ENCODE results near the gene ABCB1. TPM values are rescaled to one million over a fixed set of nuclear protein-coding genes. Genes with fewer than 3 reads are reported as not detected.

Gene ABCB1
- total and polyA plus RNA-seq, 2 donors: 6.6 to 6.7 TPM

GRCh38 chr7:87459941-87460340, 140.7 kb downstream of the ABCB1 start:
- DNase-seq (ENCODE audit: low read depth in 6 of 9, low spot score in 9 of 9): no peak
- Histone ChIP-seq H3K27me3 (ENCODE audit: control insufficient read depth in 2 of 2, insufficient read depth in 1 of 2, low read length in 1 of 2) (no peaks in the 10 kb centered on the region), H3K36me3 (ENCODE audit: control insufficient read depth in 2 of 2, insufficient read depth in 2 of 2, low read length in 1 of 2) (no peaks in the 10 kb centered on the region), H3K4me3 (ENCODE audit: low read length in 2 of 2) (no peak overlapping the region), H3K4me1 (ENCODE audit: control insufficient read depth in 2 of 2, insufficient read depth in 2 of 2, low read length in 2 of 2) (no peaks in the 10 kb centered on the region), H3K9me3 (ENCODE audit: control insufficient read depth in 2 of 2, insufficient read depth in 1 of 2, low read length in 1 of 2) (no peaks in the 10 kb centered on the region), H3K27ac (ENCODE audit: low read depth in 1 of 2, low read length in 1 of 2) (no peak overlapping the region)
- WGBS: 95% methylated on average over 2 of the region's 2 CpGs

DNA sequence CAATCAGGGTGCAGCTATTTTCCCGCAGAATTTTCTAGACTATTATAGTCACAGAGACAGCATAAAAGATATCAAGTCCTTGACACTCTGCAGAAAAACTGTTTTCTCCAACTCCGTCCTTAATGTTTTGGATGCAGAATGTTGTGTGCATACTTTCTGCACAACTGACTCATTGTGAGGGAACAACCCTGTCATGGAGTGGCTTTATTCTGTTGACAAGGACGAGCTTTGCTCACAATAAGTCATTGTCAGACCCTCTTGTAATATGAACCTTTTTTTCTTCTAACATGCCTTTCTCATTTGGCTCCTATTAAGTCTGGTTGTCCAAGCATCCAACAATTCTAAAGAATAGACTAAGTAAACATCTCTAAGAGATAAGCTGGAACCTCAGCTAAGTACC, 142.5 kb downstream of the ABCB1 start:
- no peak overlapping the region for H3K4me3 ChIP-seq (ENCODE audit: low read length in 2 of 2)
- DNase-seq (ENCODE audit: low read depth in 6 of 9, low spot score in 9 of 9): no peak
- no peaks in the 10 kb centered on the region for H3K9me3 ChIP-seq (ENCODE audit: control insufficient read depth in 2 of 2, insufficient read depth in 1 of 2, low read length in 1 of 2)
- H3K4me1 ChIP-seq (ENCODE audit: control insufficient read depth in 2 of 2, insufficient read depth in 2 of 2, low read length in 2 of 2): no peaks in the 10 kb centered on the region
- 90% methylated on average over 3 of the region's 3 CpGs for WGBS
- no peak overlapping the region for H3K27ac ChIP-seq (ENCODE audit: low read depth in 1 of 2, low read length in 1 of 2)
- H3K27me3 ChIP-seq (ENCODE audit: control insufficient read depth in 2 of 2, insufficient read depth in 1 of 2, low read length in 1 of 2): no peaks in the 10 kb centered on the region
- no peaks in the 10 kb centered on the region for H3K36me3 ChIP-seq (ENCODE audit: control insufficient read depth in 2 of 2, insufficient read depth in 2 of 2, low read length in 1 of 2)

DNA sequence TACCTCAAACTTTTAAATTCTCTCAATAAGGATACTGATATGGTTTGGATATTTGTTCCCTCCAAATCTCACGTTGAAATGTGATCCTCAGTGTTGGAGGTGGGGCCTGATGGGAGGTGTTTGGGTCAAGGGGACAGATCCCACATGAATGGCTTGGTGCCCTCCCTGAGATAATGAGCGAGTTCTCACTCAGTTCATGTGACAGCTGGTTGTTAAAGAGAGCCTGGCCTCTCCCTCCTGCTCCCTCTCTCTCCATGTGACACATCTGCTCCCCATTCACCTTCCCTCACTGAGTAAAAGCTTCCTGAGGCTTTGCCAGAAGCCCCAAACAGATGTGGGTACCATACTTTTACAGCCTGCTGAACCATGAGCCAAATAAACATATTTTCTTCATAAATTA, 144.4 kb downstream of the ABCB1 start:
- no peak overlapping the region for H3K4me3 ChIP-seq (ENCODE audit: low read length in 2 of 2)
- WGBS: 78% methylated on average over 2 of the region's 2 CpGs

More for the DNA sequence above, 144.4 kb downstream of the ABCB1 start:
- Histone ChIP-seq H3K27me3 (ENCODE audit: control insufficient read depth in 2 of 2, insufficient read depth in 1 of 2, low read length in 1 of 2) (no peaks in the 10 kb centered on the region), H3K36me3 (ENCODE audit: control insufficient read depth in 2 of 2, insufficient read depth in 2 of 2, low read length in 1 of 2) (no peaks in the 10 kb centered on the region), H3K27ac (ENCODE audit: low read depth in 1 of 2, low read length in 1 of 2) (no peak overlapping the region), H3K4me1 (ENCODE audit: control insufficient read depth in 2 of 2, insufficient read depth in 2 of 2, low read length in 2 of 2) (no peaks in the 10 kb centered on the region), H3K9me3 (ENCODE audit: control insufficient read depth in 2 of 2, insufficient read depth in 1 of 2, low read length in 1 of 2) (no peaks in the 10 kb centered on the region)
- no peak for DNase-seq (ENCODE audit: low read depth in 6 of 9, low spot score in 9 of 9)

Other genes with a start within 250 kb of the ABCB1 start
- 0.71 TPM for gene ABCB4, start 125.2 kb downstream of the ABCB1 start, total RNA-seq
- gene ABCB4, start 125.2 kb downstream of the ABCB1 start, polyA plus RNA-seq: 1.0 TPM
- 0.33 TPM for gene RUNDC3B, start 27.5 kb upstream of the ABCB1 start, total RNA-seq
- gene RUNDC3B, start 27.5 kb upstream of the ABCB1 start, polyA plus RNA-seq: 0.55 TPM

Data from thymus (tissue), 11 donors.